Measurements from ENCODE around the gene SPTBN4.

The SPTBN4 gene

GRCh38 chr19:40603389-40604170, 136.8 kb downstream of the SPTBN4 start:
- no peak overlapping the region for H3K27ac ChIP-seq
- peak overlapping the region in 1 of 2 experiments; percentile 48 for H3K4me3 ChIP-seq (ENCODE audit: low read depth in 1 of 2, low read length in 1 of 2)
- TF ChIP-seq CTCF (IDR thresholded peaks at IDR 0.05) = no peak
- peaks cover 26 to 37% of the 10 kb centered on the region in 2 experiments for H3K4me1 ChIP-seq (ENCODE audit: control insufficient read depth in 1 of 2, insufficient read depth in 1 of 2, low read depth in 1 of 2, low read length in 1 of 2)
- H3K9me3 ChIP-seq = no peaks in the 10 kb centered on the region
- peaks cover 100% of the 10 kb centered on the region for H3K27me3 ChIP-seq
- no peaks in the 10 kb centered on the region for H3K36me3 ChIP-seq

- Histone ChIP-seq H3K9me3 (no peaks in the 10 kb centered on the region), H3K27me3 (peaks cover 100% of the 10 kb centered on the region), H3K4me3 (ENCODE audit: low read depth in 1 of 2, low read length in 1 of 2) (peak overlapping the region in 1 of 2 experiments; percentile 48), H3K27ac (no peak overlapping the region), H3K4me1 (ENCODE audit: control insufficient read depth in 1 of 2, insufficient read depth in 1 of 2, low read depth in 1 of 2, low read length in 1 of 2) (peaks cover 26 to 36% of the 10 kb centered on the region in 2 experiments), H3K36me3 (no peaks in the 10 kb centered on the region)
- no peak for TF ChIP-seq CTCF (IDR thresholded peaks at IDR 0.05)
Observed at GRCh38 chr19:40604171-40604646, 137.4 kb downstream of the SPTBN4 start.

GRCh38 chr19:40604647-40605215, 137.9 kb downstream of the SPTBN4 start:
- Histone ChIP-seq H3K27me3 (peaks cover 100% of the 10 kb centered on the region), H3K4me1 (ENCODE audit: control insufficient read depth in 1 of 2, insufficient read depth in 1 of 2, low read depth in 1 of 2, low read length in 1 of 2) (peaks cover 31 to 40% of the 10 kb centered on the region in 2 experiments), H3K27ac (no peak overlapping the region)

GRCh38 chr19:40605216-40605971, 138.6 kb downstream of the SPTBN4 start:
- no peaks in the 10 kb centered on the region for H3K36me3 ChIP-seq
- no peaks in the 10 kb centered on the region for H3K9me3 ChIP-seq
- peaks cover 34 to 46% of the 10 kb centered on the region in 2 experiments for H3K4me1 ChIP-seq (ENCODE audit: control insufficient read depth in 1 of 2, insufficient read depth in 1 of 2, low read depth in 1 of 2, low read length in 1 of 2)
- no peak overlapping the region for H3K27ac ChIP-seq
- peak overlapping the region; percentile 13 to 55 for H3K4me3 ChIP-seq (ENCODE audit: low read depth in 1 of 2, low read length in 1 of 2)
- TF ChIP-seq CTCF (IDR thresholded peaks at IDR 0.05) = no peak
- peaks cover 100% of the 10 kb centered on the region for H3K27me3 ChIP-seq

More at GRCh38 chr19:40604647-40605215, 137.9 kb downstream of the SPTBN4 start:
- no peaks in the 10 kb centered on the region for H3K9me3 ChIP-seq
- TF ChIP-seq CTCF (IDR thresholded peaks at IDR 0.05) = no peak
- H3K4me3 ChIP-seq (ENCODE audit: low read depth in 1 of 2, low read length in 1 of 2) = peak overlapping the region; percentile 13 to 55
- H3K36me3 ChIP-seq = no peaks in the 10 kb centered on the region

Measured in neutrophil (primary cell).